HG03280 (cell line): ENCODE measurements around the gene XPC.
"Not testable (repeated sequence)": the region's sequence is repeated elsewhere in the genome, so short reads cannot be mapped to it uniquely, and the experiment has no call there.

Experiments used
- ATAC-seq: cut with Tn5 transposase; IDR thresholded peaks from one replicate; pipeline ENCODE4 v1.9.1; 2021; ENCODE audit warnings: mild to moderate bottlenecking, moderate library complexity; ENCODE audit not compliant: unreplicated experiment

The XPC gene

DNA sequence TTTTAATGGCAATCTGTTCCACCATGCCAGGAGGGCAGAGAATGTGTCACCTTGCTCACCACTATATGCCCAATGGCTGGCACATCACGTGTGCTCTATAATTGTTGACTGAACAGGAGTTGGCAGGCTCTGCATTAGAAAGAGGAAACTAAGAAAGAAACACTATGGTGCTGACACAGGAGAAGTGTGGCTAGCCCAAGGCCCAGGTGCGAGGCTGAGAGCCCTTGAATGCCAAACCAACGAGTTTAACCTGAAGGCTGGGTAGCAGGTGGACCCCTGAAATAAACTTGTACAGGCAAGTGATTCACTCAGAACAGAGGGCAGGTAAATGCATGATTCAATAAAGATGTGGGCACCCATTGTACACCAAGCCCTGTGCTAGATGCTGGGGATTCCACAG, 56.1 kb downstream of the XPC start:
- no peak for ATAC-seq

DNA sequence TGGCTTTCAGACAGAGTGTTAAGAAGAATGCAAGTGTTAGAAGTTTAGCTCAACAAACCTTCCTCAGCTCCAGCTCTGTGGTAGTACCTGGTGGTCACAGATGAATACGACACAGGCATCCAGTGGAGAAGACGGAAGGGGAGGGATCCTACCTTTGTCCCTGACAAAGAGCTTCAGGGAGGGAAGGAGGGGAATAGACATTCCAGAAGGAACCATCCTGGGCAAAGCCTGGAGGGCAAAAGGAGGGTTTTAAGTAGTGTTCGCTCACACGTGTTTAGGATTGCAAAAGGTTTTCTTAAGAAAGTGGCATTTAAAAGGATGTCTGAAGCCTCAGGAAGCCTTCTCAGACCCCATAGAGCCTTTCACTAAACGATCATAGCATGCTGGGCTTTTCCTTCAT, 56.5 kb downstream of the XPC start:
- no peak for ATAC-seq

DNA sequence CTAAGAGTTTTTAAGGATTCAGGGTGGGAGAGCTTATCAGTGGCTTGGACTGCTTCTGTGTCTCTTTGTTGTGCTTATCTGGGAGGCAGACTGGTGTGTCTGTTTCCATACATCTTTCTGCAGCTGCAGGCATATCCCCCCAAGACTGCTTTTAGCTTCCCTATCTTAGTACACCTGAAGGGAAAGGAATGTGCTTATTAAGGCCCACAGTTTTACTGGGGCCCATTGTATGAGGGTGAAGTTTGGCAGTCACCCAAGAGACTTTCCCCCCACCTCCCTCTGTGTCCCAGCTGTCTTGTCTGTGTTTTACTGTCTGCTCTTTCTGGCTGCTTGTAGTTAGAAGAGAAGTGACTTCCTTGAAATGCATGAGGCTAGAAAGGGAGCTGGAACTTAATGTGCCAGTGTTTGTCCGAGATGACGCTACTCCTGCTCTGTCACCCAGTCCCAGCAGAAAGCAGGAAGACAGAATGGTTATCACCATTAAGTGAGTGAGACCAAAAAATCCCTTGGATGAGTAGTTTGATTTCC, 57.4 kb downstream of the XPC start:
- not testable (repeated sequence) for ATAC-seq

DNA sequence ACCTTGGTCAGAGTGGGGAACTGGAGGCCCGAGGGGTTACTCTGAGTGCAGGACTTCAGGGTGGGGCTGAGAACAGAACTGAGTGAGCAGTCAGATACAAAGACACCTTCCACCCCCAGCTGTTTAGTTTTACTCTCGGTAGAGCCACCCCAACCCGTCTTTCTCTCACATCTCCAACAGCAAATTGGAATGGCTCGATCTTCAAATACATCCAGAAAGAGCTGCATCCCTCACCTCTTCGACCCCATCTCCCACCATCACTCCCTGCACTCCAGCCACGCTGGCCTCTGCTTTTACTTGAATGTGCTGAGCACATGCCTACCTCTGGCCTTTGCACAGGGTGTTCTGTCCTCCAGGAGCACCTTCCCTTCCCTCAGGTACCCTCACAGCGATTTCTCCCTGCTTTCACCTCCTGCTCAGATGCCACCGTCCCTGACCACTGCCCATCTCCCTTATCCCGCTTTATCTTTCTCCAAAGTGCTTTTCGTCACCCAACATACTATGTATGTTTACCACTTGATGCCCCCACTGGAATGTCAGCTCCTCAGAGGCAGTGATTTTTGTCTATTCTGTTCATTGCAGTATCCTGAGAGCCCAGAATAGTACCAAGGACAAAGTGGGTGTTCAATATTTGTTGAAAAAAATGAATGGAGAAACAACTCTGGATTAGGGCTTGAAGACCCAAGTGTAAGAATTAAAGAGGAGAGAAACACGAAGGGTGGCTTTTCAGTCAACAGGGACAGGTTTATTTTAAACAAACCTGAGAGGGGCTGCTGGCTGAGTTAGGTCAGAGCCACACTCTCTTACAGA, 58.1 kb downstream of the XPC start:
- ATAC-seq: no peak

DNA sequence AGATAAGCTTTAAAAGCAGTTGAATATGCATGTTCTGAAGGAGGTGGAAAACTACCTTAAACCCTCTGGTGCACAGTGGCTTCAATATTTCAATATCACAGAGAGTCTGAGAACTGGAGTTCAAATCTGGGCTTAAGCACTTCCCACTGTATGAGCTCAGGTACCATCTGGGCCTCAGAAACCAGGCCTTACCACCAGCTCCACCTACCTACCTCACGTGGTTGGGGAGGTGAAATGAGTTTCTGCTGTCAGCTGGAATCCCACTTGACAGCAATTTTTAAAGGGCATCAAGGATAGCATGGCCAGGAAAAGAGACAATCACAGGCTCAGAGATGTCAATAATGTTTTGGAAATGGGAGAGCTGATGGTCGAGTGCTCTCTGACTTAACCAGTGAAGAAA, 58.8 kb downstream of the XPC start:
- ATAC-seq: no peak

DNA sequence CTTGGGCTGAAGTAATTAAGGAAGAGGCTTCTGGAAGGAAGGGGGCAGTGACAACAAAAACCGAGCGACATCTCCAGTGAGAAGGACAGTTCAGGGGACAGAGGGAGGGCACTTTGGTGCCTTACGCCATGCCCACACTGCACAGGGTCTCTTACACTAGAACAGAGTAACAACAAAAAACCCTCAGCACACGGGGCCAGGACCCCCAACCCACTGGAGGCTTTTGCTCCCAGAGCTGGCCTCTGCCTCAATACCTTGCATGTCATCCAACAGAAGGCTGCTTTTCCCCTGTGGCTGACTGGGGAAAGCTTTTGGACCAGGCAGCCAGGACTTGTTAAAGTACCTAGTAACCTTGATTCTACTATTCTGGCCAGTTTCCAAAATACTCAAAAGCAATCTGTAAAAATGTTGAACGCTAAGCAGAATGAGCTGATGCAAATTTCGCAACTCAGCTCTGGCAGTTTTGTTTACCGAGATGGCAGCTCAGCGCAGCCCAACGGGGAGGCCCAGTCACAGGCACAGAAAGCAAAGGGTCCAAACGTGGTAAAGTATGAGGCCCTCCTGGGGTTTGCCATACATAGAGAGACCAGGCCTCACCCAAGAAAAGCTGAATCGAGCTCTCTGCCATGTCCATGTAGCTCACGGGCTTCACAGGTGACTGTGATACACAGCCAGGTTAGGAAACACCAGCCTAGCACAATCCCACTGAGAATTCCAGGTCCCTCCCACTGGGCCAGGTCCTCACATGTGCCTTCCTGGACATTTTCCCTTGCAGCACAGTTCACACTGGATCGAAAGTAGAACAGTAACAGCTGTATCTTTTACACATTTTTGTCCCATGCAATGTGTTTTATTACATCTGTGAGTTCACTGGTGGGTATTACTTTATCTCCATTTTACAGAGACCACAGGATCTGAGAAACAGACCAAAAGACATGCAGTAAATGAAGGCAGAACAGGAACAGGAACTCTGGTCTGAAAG, 59.7 kb downstream of the XPC start:
- ATAC-seq: no peak

DNA sequence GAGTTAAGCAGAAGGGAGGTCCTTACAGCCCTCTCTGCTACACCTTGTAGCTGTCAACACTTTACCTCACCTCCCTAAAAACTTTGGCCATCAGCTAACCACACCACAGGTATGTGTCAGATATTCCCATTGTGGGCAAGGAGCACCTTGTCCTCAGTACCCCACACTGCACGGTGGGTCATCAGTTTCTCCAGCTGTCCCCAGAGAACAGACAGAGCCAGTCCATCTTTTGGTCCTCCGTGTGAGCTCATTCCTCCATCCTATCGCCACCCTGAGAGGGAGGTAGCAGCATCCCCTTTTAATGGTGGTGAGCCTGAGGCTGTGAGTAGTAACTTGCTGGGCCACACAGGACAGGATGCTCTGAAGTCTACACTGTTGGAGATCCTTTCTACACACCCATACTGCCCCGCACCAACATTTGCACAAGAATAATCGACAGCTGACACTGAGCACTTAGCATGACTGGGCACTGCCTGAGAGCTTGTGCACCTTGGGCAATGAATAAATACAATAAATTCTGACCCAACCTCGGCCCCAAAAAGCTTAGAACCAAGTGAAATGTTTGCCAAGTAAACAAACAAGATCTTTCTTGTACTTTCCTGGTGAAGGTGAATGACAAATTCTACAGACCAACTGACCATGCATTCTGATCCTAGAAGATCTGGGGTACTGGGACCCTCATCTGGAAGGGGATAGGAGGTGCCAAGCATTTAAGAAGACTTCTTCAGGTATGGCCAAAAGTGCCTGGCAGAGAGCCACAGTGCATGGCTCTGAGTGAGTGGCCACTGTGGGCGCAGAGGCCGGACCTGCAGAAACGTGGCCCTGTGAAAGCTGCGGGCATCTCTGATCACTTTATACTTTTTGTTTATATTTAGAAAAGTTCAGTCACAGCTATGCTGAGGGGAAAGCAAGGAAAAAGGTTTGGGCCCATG, 60.7 kb downstream of the XPC start:
- no peak for ATAC-seq

DNA sequence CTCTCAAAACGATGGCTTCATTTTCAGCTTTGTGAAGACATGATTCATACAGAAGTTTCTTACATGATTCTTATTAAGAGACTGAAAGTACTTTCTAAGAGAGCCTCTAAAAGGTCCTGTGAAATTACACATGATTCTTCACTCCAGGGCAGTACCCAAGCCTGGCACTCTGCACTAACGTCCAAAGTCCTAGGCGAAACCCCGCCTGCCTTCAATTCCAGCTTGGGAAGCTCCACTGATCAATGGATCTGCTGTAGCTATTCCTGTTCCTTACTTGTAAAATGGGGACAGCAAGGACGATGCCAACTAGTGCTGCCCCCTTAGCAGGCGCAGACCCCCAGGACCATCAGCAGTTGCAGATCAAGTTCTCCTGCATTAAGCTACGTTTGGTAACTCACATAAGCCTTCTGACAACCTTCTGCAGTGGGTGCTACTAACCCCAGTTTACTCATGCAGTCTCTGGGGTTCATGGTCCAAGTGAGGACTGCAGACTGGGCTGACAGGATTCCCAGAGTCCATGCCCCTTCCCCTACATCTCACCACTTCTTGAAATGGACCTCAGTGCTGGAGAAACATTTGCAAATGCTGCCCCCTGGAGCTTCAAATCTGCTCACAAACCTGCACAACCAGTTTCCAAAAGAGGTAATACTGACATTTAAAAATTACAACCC, 64.3 kb downstream of the XPC start:
- no peak for ATAC-seq

DNA sequence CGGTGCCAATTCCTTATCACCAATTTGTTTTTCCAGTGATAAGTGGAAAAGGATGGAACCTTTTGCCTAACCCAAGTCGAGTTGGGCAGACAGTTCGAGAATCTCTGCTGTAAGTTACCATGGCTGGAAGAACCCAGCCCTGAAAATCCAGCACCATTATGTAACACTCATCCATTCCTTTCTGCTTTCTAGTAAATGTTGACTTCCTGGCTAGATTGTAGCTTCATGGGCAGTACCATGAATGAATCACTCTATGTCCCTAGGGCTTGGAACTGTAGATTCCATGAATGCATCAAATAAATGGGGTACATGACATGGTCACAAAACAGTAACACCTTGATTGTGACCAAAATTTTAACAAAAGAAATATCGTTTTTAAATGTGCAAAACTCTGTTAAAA, 67.7 kb downstream of the XPC start:
- no peak for ATAC-seq

DNA sequence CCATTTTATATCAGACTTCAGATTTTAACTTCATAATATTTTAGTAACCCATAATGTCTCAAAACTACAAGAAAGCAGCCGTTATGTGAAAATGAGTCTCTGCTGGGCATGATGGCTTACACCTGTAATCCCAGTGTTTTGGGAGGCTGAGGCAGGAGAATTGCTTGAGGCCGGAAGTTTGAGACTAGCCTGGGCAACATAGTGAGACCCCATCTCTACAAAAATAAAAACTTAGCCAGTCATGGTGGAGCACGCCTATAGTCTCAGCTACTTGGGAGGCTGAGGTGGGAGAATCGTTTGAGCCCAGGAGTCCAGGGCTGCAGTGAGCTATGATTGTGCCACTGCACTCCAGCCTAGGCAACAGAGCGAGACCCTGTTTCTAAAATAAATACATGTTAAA, 68.6 kb downstream of the XPC start:
- ATAC-seq: not testable (repeated sequence)

DNA sequence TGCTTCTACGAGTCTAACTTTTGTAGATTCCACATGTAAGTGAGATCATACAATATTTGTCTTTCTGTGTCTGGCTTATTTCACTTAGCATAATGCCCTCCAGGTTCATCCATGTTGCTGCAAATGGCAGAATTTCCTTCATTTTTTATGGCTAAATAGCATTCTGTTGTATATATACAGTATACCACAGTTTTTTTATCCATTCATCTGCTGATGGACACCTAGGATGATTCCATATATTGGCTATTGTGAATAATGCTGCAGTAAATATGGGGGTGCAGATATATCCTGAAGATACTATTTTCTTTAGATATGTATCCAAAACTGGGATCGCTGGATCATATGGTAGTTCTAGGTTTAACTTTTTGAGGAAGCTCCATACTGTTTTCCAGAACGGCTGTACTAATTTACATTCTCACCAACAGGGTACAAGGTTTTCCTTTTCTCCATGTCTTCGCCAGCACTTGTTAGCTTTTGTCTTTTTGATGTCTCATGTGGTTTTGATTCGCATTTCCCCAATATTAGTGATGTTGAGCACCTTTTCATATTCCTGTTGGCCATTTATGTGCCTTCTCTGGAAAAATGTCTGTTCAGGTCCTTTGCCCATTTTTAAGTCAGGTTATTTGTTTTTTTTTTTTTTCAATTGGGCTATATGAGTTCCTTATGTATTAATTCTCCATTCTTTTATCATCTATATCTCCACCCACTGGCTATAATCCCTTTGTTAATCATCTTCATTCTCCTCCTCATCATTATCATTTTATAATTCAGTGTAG, 80.6 kb downstream of the XPC start:
- no peak for ATAC-seq

DNA sequence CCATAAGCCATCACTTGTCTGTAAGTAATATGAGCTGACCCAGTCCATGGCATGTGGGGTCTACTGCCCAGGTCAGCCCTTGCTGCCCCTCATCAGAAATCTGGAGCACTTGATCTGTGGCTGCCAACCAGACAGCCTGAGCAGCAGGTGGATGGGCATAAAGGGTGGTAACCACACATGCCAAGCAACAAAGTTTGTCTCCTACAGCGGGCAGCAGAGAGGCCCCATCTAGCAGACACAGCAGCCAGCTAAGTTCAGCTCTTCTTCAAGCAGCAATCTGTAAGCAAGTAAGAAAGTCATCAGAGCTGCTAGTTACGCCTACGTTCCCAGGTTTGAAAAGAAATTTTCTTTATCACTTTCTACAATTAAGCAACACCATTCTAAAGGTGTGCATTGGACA, 81.7 kb downstream of the XPC start:
- ATAC-seq: no peak
